AG20443 (cell line): Measurements from ENCODE around the gene RNF17.
A peak's percentile ranks its signal among the peaks of the same experiment; 100 is the strongest.
"Not testable (repeated sequence)": the region's sequence is repeated elsewhere in the genome, so short reads cannot be mapped to it uniquely, and the experiment has no call there.

ENCODE experiments used
- DNase-seq: peaks from one replicate; pipeline ENCODE4 v3.0.0; 2012; ENCODE audit warnings: low spot score, mixed read lengths

Gene RNF17

GRCh38 chr13:24763596-24764275, at the start of gene RNF17:
TSS of gene RNF17 (plus strand) at chr13:24764169. CDS start at chr13:24764204, 35 bp downstream.
- DNase-seq, result no peak

GRCh38 chr13:24716011-24716410, 48.0 kb upstream of the RNF17 start:
- DNase-seq, result no peak

- no peak for DNase-seq
Measured at GRCh38 chr13:24716446-24716845, 47.5 kb upstream of the RNF17 start.

GRCh38 chr13:24717217-24717616, 46.8 kb upstream of the RNF17 start:
- no peak for DNase-seq

- DNase-seq, result peak; percentile 30
Measured at GRCh38 chr13:24718192-24718965, 45.6 kb upstream of the RNF17 start.

GRCh38 chr13:24719139-24719538, 44.8 kb upstream of the RNF17 start:
- DNase-seq, result no peak

GRCh38 chr13:24723206-24723605, 40.8 kb upstream of the RNF17 start:
- DNase-seq, result no peak

- no peak for DNase-seq
Measured at GRCh38 chr13:24724714-24725113, 39.3 kb upstream of the RNF17 start.

- no peak for DNase-seq
Measured at GRCh38 chr13:24725379-24725778, 38.6 kb upstream of the RNF17 start.

GRCh38 chr13:24727731-24728601, 36.0 kb upstream of the RNF17 start:
- peak; percentile 92 for DNase-seq

GRCh38 chr13:24730873-24731567, 32.9 kb upstream of the RNF17 start:
- DNase-seq, result not testable (repeated sequence)

- no peak for DNase-seq
Measured at GRCh38 chr13:24734950-24735349, 29.0 kb upstream of the RNF17 start.

GRCh38 chr13:24737042-24737441, 26.9 kb upstream of the RNF17 start:
- no peak for DNase-seq

- no peak for DNase-seq
Measured at GRCh38 chr13:24738366-24738847, 25.6 kb upstream of the RNF17 start.

GRCh38 chr13:24740014-24740890, 23.7 kb upstream of the RNF17 start:
- DNase-seq, result no peak

- DNase-seq, result no peak
Measured at GRCh38 chr13:24741016-24741662, 22.8 kb upstream of the RNF17 start.

GRCh38 chr13:24741791-24742190, 22.2 kb upstream of the RNF17 start:
- no peak for DNase-seq

GRCh38 chr13:24742294-24742693, 21.7 kb upstream of the RNF17 start:
- no peak for DNase-seq

- DNase-seq, result no peak
Measured at GRCh38 chr13:24742977-24743376, 21.0 kb upstream of the RNF17 start.

- no peak for DNase-seq
Measured at GRCh38 chr13:24744247-24744646, 19.7 kb upstream of the RNF17 start.
